Measurements from ENCODE around the gene HHLA2. TPM values are rescaled to one million over a fixed set of nuclear protein-coding genes. Genes with fewer than 3 reads are reported as not detected.

HHLA2 gene
- total and polyA plus RNA-seq, 2 experiments from 2014 or later, result not detected

DNA sequence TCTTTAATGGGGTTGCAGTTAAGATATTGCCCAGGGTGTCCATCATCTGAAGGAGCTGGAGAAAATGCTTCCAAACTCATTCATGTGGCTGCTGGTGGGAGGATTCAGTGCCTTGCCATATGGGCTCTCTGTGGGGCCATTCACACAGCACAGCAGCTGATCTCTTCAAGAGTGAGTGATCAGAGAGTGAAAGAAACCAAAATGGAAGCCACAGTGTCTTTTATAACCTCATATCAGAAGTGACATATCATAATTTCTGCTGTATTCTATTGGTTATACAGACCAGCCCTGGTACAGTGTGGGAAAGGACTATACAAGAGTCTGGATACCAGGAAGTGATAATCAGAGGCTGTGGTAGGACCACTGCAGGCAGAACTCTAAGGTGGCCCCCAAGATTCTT lies 33.6 kb downstream of the HHLA2 start (continued):
- TF ChIP-seq, protein P1, sequence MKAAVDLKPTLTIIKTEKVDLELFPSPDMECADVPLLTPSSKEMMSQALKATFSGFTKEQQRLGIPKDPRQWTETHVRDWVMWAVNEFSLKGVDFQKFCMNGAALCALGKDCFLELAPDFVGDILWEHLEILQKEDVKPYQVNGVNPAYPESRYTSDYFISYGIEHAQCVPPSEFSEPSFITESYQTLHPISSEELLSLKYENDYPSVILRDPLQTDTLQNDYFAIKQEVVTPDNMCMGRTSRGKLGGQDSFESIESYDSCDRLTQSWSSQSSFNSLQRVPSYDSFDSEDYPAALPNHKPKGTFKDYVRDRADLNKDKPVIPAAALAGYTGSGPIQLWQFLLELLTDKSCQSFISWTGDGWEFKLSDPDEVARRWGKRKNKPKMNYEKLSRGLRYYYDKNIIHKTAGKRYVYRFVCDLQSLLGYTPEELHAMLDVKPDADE (IDR thresholded peaks at IDR 0.05), result no peak
- TF ChIP-seq POLR2AphosphoS5 (IDR thresholded peaks at IDR 0.05; ENCODE audit: low read depth) (no peak), ZNF331 (CRISPR knock-in tag; IDR thresholded peaks at IDR 0.05; ENCODE audit: low read depth) (no peak), EZH2 (IDR thresholded peaks at IDR 0.05; ENCODE audit: low read depth, unreplicated experiment) (no peak), STAT1 (IDR thresholded peaks at IDR 0.05; ENCODE audit: unreplicated experiment) (no peak), JUNB (IDR thresholded peaks at IDR 0.05; ENCODE audit: unreplicated experiment) (no peak)
- TF ChIP-seq, protein P2, sequence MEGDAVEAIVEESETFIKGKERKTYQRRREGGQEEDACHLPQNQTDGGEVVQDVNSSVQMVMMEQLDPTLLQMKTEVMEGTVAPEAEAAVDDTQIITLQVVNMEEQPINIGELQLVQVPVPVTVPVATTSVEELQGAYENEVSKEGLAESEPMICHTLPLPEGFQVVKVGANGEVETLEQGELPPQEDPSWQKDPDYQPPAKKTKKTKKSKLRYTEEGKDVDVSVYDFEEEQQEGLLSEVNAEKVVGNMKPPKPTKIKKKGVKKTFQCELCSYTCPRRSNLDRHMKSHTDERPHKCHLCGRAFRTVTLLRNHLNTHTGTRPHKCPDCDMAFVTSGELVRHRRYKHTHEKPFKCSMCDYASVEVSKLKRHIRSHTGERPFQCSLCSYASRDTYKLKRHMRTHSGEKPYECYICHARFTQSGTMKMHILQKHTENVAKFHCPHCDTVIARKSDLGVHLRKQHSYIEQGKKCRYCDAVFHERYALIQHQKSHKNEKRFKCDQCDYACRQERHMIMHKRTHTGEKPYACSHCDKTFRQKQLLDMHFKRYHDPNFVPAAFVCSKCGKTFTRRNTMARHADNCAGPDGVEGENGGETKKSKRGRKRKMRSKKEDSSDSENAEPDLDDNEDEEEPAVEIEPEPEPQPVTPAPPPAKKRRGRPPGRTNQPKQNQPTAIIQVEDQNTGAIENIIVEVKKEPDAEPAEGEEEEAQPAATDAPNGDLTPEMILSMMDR (conservative IDR thresholded peaks at IDR 0.05; ENCODE audit: low read depth in 2 of 2), result no peak

DNA sequence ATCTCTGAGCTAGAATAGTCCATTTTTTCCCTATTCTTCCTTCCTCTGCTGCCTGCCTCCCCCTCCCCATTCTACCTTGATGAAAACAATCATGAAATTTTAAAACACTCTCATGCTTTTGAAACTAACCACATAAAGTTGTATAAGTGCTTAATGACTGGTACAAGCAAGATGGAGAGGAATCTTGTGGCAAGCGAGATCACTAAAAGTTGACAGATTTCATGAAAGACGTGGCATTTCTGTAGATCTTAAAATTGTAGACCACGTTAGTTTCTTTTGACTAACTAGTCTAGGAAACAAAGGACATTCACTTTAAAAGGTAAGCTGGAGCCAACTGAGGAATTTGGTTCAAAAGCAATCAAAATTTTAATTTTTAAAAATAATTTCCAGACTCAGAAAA lies 35.4 kb downstream of the HHLA2 start:
- H3K4me1 ChIP-seq (ENCODE audit: insufficient read depth), result no peaks in the 10 kb centered on the region
- no peak overlapping the region for H2AFZ ChIP-seq
- H3K4me1 Mint-ChIP-seq, result no peaks in the 10 kb centered on the region
- H3K4me3 Mint-ChIP-seq, result no peak overlapping the region
- no peak overlapping the region for H3K4me2 ChIP-seq
- H3K27ac ChIP-seq (ENCODE audit: low read depth), result no peak overlapping the region
- no peaks in the 10 kb centered on the region for H3K79me2 ChIP-seq (replicated peaks; ENCODE audit: insufficient read depth)
- DNase-seq (ENCODE audit: low spot score) (no peak), ATAC-seq (no peak)
- no peaks in the 10 kb centered on the region for H3K27me3 ChIP-seq (ENCODE audit: insufficient read depth)
- H3K9me2 ChIP-seq (ENCODE audit: insufficient read depth), result no peaks in the 10 kb centered on the region
- H3K36me3 ChIP-seq (ENCODE audit: insufficient read depth), result no peaks in the 10 kb centered on the region
- H3K9me3 Mint-ChIP-seq, result no peaks in the 10 kb centered on the region
- no peaks in the 10 kb centered on the region for H4K20me1 ChIP-seq (replicated peaks; ENCODE audit: insufficient read depth)
- no peak overlapping the region for H3K27ac Mint-ChIP-seq
- TF ChIP-seq ZNF114 (CRISPR knock-in tag; IDR thresholded peaks at IDR 0.05) (no peak), JUNB (IDR thresholded peaks at IDR 0.05; ENCODE audit: unreplicated experiment) (no peak), CREB1 (CRISPR knock-in tag; IDR thresholded peaks at IDR 0.05; ENCODE audit: low read depth) (no peak), STAT1 (IDR thresholded peaks at IDR 0.05; ENCODE audit: unreplicated experiment) (no peak), ZNF331 (CRISPR knock-in tag; IDR thresholded peaks at IDR 0.05; ENCODE audit: low read depth) (no peak), EZH2 (IDR thresholded peaks at IDR 0.05; ENCODE audit: low read depth, unreplicated experiment) (no peak), EZH2phosphoT487 (IDR thresholded peaks at IDR 0.05; ENCODE audit: unreplicated experiment) (no peak), NANOG (IDR thresholded peaks at IDR 0.05; ENCODE audit: borderline replicate concordance) (no peak), POLR2AphosphoS5 (IDR thresholded peaks at IDR 0.05; ENCODE audit: low read depth) (no peak)
- TF ChIP-seq, protein P1 (IDR thresholded peaks at IDR 0.05), result no peak
- TF ChIP-seq, protein P3, sequence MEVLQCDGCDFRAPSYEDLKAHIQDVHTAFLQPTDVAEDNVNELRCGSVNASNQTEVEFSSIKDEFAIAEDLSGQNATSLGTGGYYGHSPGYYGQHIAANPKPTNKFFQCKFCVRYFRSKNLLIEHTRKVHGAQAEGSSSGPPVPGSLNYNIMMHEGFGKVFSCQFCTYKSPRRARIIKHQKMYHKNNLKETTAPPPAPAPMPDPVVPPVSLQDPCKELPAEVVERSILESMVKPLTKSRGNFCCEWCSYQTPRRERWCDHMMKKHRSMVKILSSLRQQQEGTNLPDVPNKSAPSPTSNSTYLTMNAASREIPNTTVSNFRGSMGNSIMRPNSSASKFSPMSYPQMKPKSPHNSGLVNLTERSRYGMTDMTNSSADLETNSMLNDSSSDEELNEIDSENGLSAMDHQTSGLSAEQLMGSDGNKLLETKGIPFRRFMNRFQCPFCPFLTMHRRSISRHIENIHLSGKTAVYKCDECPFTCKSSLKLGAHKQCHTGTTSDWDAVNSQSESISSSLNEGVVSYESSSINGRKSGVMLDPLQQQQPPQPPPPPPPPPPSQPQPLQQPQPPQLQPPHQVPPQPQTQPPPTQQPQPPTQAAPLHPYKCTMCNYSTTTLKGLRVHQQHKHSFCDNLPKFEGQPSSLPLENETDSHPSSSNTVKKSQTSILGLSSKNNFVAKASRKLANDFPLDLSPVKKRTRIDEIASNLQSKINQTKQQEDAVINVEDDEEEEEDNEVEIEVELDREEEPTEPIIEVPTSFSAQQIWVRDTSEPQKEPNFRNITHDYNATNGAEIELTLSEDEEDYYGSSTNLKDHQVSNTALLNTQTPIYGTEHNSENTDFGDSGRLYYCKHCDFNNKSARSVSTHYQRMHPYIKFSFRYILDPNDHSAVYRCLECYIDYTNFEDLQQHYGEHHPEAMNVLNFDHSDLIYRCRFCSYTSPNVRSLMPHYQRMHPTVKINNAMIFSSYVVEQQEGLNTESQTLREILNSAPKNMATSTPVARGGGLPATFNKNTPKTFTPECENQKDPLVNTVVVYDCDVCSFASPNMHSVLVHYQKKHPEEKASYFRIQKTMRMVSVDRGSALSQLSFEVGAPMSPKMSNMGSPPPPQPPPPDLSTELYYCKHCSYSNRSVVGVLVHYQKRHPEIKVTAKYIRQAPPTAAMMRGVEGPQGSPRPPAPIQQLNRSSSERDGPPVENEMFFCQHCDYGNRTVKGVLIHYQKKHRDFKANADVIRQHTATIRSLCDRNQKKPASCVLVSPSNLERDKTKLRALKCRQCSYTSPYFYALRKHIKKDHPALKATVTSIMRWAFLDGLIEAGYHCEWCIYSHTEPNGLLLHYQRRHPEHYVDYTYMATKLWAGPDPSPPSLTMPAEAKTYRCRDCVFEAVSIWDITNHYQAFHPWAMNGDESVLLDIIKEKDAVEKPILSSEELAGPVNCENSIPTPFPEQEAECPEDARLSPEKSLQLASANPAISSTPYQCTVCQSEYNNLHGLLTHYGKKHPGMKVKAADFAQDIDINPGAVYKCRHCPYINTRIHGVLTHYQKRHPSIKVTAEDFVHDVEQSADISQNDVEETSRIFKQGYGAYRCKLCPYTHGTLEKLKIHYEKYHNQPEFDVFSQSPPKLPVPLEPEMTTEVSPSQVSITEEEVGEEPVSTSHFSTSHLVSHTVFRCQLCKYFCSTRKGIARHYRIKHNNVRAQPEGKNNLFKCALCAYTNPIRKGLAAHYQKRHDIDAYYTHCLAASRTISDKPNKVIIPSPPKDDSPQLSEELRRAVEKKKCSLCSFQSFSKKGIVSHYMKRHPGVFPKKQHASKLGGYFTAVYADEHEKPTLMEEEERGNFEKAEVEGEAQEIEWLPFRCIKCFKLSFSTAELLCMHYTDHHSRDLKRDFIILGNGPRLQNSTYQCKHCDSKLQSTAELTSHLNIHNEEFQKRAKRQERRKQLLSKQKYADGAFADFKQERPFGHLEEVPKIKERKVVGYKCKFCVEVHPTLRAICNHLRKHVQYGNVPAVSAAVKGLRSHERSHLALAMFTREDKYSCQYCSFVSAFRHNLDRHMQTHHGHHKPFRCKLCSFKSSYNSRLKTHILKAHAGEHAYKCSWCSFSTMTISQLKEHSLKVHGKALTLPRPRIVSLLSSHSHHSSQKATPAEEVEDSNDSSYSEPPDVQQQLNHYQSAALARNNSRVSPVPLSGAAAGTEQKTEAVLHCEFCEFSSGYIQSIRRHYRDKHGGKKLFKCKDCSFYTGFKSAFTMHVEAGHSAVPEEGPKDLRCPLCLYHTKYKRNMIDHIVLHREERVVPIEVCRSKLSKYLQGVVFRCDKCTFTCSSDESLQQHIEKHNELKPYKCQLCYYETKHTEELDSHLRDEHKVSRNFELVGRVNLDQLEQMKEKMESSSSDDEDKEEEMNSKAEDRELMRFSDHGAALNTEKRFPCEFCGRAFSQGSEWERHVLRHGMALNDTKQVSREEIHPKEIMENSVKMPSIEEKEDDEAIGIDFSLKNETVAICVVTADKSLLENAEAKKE (CRISPR knock-in tag; IDR thresholded peaks at IDR 0.05), result no peak
- TF ChIP-seq, protein P2 (conservative IDR thresholded peaks at IDR 0.05; ENCODE audit: low read depth in 2 of 2), result no peak
- H3K27me3 Mint-ChIP-seq (ENCODE audit: insufficient read depth, low read depth, poor library complexity), result no peaks in the 10 kb centered on the region
- no peaks in the 10 kb centered on the region for H3K36me3 Mint-ChIP-seq (ENCODE audit: low read depth)
- no peak overlapping the region for H3K4me3 ChIP-seq
- no peaks in the 10 kb centered on the region for H3F3A ChIP-seq (replicated peaks; ENCODE audit: low read depth)

Data from GM23338 (cell line).